Ascending aorta (tissue), 2 donors: ENCODE measurements around the gene HBE1. TPM values are rescaled to one million over a fixed set of nuclear protein-coding genes. Genes with fewer than 3 reads are reported as not detected.

Experiments used
- DNase-seq, 2 donors: peaks; one replicate each; pipeline ENCODE4 v3.0.0-alpha.2; 2019; ENCODE audit warnings: low spot score in 2 of 2
- H3K27ac ChIP-seq, 2 donors: fragments of 200-600 bp; sonication (generic); one replicate each; pipeline ENCODE4 v1.5.1; 2016 to 2017; ENCODE audit warnings: mild to moderate bottlenecking in 1 of 2
- H3K27me3 ChIP-seq: fragments of 200-600 bp; sonication (generic); one replicate; pipeline ENCODE4 v1.5.1; 2017
- H3K36me3 ChIP-seq, 2 donors: fragments of 200-600 bp; sonication (generic); one replicate each; pipeline ENCODE4 v1.5.1; 2016
- H3K4me1 ChIP-seq, 2 donors: fragments of 200-600 bp; sonication (generic); one replicate each; pipeline ENCODE4 v1.5.1; 2016 to 2017; ENCODE audit warnings: mild to moderate bottlenecking in 1 of 2
- H3K4me3 ChIP-seq, 2 donors: fragments of 200-600 bp; sonication (generic); one replicate each; pipeline ENCODE4 v1.5.1; 2016 to 2017; ENCODE audit warnings: mild to moderate bottlenecking in 1 of 2
- H3K9me3 ChIP-seq, 2 donors: fragments of 200-600 bp; sonication (generic); one replicate each; pipeline ENCODE4 v1.5.1; 2016
- intact Hi-C: fragments of 100-400 bp; cut with DNase I; formaldehyde crosslinking; loops from one replicate; pipeline ENCODE4 v1.15.1; 2023
- total RNA-seq: library from RNA; depleted of rRNA; stranded (reverse); fragments of >200 nt; gene quantifications from one replicate; pipeline ENCODE4 v1.1.0, GENCODE V29; 2016
- TF ChIP-seq, protein P1 (sequence below), 3 experiments: fragments of 200-600 bp in 2 of 3; fragments of 450-650 bp in 1 of 3; sonication (generic) in 2 of 3; IDR thresholded peaks; one replicate each; pipeline ENCODE4 v1.5.1; 2016 to 2019; ENCODE audit warnings: antibody characterized with exemption in 3 of 3, mild to moderate bottlenecking in 1 of 3, moderate library complexity in 1 of 3

The HBE1 gene
- total RNA-seq, 1 donor from 2014 or later, result not detected

DNA sequence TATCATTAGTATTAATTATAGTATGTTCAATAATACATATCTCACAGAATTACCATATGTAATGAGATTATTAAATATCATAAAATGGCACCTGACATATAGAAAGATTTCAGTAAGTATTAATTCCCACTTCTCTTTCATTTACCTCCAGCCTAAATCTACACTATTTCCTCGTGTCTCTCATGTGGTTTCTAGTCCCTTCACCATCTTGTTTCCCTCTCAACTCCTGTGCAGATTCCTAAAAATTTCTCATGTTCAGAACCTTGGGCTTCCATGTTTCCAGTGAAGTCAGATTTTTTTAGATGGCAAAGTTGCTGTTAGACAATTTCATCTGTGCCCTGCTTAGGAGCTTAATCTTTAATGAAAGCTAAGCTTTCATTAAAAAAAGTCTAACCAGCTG lies 14.1 kb upstream of the HBE1 start:
- intact Hi-C loops, result no loop called here
- H3K4me3 ChIP-seq, result no peak overlapping the region
- H3K27me3 ChIP-seq, result no peaks in the 10 kb centered on the region
- no peaks in the 10 kb centered on the region for H3K4me1 ChIP-seq
- H3K27ac ChIP-seq, result no peak overlapping the region
- no peaks in the 10 kb centered on the region for H3K9me3 ChIP-seq
- DNase-seq, result no peak
- TF ChIP-seq, protein P1, sequence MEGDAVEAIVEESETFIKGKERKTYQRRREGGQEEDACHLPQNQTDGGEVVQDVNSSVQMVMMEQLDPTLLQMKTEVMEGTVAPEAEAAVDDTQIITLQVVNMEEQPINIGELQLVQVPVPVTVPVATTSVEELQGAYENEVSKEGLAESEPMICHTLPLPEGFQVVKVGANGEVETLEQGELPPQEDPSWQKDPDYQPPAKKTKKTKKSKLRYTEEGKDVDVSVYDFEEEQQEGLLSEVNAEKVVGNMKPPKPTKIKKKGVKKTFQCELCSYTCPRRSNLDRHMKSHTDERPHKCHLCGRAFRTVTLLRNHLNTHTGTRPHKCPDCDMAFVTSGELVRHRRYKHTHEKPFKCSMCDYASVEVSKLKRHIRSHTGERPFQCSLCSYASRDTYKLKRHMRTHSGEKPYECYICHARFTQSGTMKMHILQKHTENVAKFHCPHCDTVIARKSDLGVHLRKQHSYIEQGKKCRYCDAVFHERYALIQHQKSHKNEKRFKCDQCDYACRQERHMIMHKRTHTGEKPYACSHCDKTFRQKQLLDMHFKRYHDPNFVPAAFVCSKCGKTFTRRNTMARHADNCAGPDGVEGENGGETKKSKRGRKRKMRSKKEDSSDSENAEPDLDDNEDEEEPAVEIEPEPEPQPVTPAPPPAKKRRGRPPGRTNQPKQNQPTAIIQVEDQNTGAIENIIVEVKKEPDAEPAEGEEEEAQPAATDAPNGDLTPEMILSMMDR (IDR thresholded peaks at IDR 0.05), result no peak
- H3K36me3 ChIP-seq, result no peaks in the 10 kb centered on the region

DNA sequence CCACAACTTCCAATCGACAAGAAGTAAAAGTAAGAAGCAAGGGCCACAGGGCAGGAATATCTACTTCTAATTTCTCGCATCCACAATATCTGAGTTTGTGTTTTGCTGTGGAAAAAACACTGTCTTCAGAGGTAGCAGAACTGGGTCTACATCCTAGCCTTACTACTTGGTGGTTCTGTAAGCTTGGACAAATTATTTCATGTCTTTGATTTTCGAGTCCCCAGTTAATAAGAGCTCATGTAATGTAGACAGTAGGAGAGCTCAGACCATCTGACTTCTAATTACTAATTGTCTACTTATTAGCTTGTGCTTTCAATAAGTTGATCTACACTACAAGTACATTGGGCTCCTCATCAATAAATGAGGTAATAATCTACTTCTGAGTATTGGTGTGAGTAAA lies 13.3 kb upstream of the HBE1 start:
- TF ChIP-seq, protein P1 (IDR thresholded peaks at IDR 0.05), result no peak
- H3K4me1 ChIP-seq, result no peaks in the 10 kb centered on the region
- H3K36me3 ChIP-seq, result no peaks in the 10 kb centered on the region
- no peaks in the 10 kb centered on the region for H3K9me3 ChIP-seq
- DNase-seq, result no peak
- intact Hi-C loops, result no loop called here
- H3K27me3 ChIP-seq, result no peaks in the 10 kb centered on the region
- H3K4me3 ChIP-seq, result no peak overlapping the region
- no peak overlapping the region for H3K27ac ChIP-seq

DNA sequence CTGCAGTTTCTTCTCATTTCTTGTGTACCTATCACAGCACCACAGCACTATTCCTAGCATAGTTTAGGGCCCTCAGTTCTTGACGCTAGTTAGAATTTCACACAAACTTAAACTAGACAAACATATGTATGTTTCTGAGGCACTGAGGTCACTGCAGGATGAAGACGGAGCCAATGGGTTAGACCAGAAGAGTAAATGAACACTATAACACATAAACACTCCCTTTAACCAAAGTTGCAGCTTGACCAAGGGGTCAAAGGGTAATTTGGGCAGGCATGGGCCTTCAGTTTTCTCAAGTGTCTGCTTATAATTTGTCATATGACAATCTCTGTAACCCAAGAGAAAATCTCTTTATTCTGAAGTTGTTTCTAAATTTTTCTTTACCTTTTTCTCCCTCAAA lies 12.9 kb upstream of the HBE1 start:
- intact Hi-C loops, result no loop called here
- Histone ChIP-seq H3K27ac (no peak overlapping the region), H3K36me3 (no peaks in the 10 kb centered on the region), H3K27me3 (no peaks in the 10 kb centered on the region), H3K9me3 (no peaks in the 10 kb centered on the region), H3K4me3 (no peak overlapping the region), H3K4me1 (no peaks in the 10 kb centered on the region)
- TF ChIP-seq, protein P1 (IDR thresholded peaks at IDR 0.05), result no peak
- no peak for DNase-seq

DNA sequence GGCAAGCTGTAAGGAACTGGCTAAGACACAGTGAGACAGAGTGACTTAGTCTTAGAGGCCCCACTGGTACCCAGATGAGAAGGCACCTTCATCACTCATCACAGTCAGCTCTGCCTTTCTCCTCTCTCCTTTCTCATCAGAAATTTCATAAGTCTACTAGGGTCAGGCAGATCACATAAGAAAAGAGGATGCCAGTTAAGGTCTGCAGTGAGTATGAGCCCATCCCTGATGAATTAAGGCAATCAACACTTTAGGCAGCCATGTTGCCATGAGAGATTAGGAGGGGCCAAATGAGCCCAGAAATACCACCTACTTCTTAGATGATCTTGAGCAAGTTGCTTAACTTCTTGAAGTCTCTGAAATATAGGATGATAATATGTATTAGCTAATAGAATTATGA lies 11.9 kb upstream of the HBE1 start:
- H3K27me3 ChIP-seq, result no peaks in the 10 kb centered on the region
- no peaks in the 10 kb centered on the region for H3K36me3 ChIP-seq
- no peak for DNase-seq
- no peaks in the 10 kb centered on the region for H3K4me1 ChIP-seq
- intact Hi-C loops, result no loop called here
- H3K4me3 ChIP-seq, result no peak overlapping the region
- no peak overlapping the region for H3K27ac ChIP-seq
- no peaks in the 10 kb centered on the region for H3K9me3 ChIP-seq
- TF ChIP-seq, protein P1 (IDR thresholded peaks at IDR 0.05), result no peak

DNA sequence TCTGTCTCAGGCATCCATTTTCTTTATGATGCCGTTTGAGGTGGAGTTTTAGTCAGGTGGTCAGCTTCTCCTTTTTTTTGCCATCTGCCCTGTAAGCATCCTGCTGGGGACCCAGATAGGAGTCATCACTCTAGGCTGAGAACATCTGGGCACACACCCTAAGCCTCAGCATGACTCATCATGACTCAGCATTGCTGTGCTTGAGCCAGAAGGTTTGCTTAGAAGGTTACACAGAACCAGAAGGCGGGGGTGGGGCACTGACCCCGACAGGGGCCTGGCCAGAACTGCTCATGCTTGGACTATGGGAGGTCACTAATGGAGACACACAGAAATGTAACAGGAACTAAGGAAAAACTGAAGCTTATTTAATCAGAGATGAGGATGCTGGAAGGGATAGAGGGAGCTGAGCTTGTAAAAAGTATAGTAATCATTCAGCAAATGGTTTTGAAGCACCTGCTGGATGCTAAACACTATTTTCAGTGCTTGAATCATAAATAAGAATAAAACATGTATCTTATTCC lies 10.9 kb upstream of the HBE1 start:
- no peaks in the 10 kb centered on the region for H3K9me3 ChIP-seq
- H3K27me3 ChIP-seq, result no peaks in the 10 kb centered on the region
- H3K4me3 ChIP-seq, result no peak overlapping the region
- intact Hi-C loops, result no loop called here
- H3K4me1 ChIP-seq, result no peaks in the 10 kb centered on the region
- H3K27ac ChIP-seq, result no peak overlapping the region
- DNase-seq, result peak; percentile 27 to 73
- no peaks in the 10 kb centered on the region for H3K36me3 ChIP-seq
- TF ChIP-seq, protein P1 (IDR thresholded peaks at IDR 0.05), result no peak
